Upper lobe of left lung (tissue), 4 donors: ENCODE measurements around the gene HMCES.

Experiments
- EP300 ChIP-seq, 4 donors: sonication (generic); formaldehyde crosslinking; IDR thresholded peaks; one replicate each; pipeline ENCODE4 v1.5.1; 2017; ENCODE audit warnings: antibody characterized with exemption in 4 of 4, control low read depth in 2 of 4
- POLR2A ChIP-seq, 4 donors: fragments of 450-650 bp; IDR thresholded peaks; one replicate each; pipeline ENCODE4 v1.5.1; 2016 to 2017; ENCODE audit warnings: antibody characterized with exemption in 4 of 4, mild to moderate bottlenecking in 2 of 4
- POLR2AphosphoS5 ChIP-seq, 2 donors: sonication (generic); formaldehyde crosslinking; IDR thresholded peaks; one replicate each; pipeline ENCODE4 v1.5.1; 2017; ENCODE audit warnings: antibody characterized with exemption in 2 of 2
- TF ChIP-seq, protein P1 (sequence below), 6 experiments: fragments of 450-650 bp in 4 of 6; fragments of 200-600 bp in 2 of 6; sonication (generic) in 2 of 6; IDR thresholded peaks; one replicate each; pipeline ENCODE4 v1.5.1; 2016 to 2019; ENCODE audit warnings: antibody characterized with exemption in 6 of 6

DNA sequence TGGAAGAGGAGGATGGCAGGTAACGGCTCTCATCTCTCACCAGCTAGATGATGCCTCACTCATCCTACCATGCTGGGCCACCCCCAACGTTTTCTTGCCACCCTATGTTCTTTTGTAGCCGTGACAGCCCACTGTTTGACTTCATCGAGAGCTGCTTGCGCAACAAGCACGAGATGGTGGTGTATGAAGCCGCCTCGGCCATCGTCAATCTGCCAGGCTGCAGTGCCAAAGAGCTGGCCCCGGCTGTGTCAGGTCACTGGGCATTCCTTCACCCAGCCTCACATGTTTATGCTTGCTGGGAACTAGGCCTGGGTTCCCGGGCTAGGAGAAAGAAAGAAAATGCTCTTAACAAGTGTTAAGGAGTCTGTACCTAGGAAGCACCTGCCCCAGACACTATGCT lies 21.1 kb upstream of the HMCES start:
- TF ChIP-seq POLR2AphosphoS5 (IDR thresholded peaks at IDR 0.05): no peak
- TF ChIP-seq, protein P1, sequence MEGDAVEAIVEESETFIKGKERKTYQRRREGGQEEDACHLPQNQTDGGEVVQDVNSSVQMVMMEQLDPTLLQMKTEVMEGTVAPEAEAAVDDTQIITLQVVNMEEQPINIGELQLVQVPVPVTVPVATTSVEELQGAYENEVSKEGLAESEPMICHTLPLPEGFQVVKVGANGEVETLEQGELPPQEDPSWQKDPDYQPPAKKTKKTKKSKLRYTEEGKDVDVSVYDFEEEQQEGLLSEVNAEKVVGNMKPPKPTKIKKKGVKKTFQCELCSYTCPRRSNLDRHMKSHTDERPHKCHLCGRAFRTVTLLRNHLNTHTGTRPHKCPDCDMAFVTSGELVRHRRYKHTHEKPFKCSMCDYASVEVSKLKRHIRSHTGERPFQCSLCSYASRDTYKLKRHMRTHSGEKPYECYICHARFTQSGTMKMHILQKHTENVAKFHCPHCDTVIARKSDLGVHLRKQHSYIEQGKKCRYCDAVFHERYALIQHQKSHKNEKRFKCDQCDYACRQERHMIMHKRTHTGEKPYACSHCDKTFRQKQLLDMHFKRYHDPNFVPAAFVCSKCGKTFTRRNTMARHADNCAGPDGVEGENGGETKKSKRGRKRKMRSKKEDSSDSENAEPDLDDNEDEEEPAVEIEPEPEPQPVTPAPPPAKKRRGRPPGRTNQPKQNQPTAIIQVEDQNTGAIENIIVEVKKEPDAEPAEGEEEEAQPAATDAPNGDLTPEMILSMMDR (IDR thresholded peaks at IDR 0.05): no peak
- TF ChIP-seq POLR2A (IDR thresholded peaks at IDR 0.05): no peak
- no peak for TF ChIP-seq EP300 (IDR thresholded peaks at IDR 0.05)
